Small intestine (tissue), 7 donors: ENCODE data around the gene PLXNC1. TPM values are rescaled to one million over a fixed set of nuclear protein-coding genes. Genes with fewer than 3 reads are reported as not detected.

Experiments
- DNase-seq, 2 donors: peaks; one replicate each; pipeline versions ENCODE4 v3.0.0 to v3.0.0-alpha.2; 2013
- FAIRE-seq: peaks from 2 replicates; lab custom pipeline; 2012; peaks lifted over from hg19 to GRCh38; lab: Jason Lieb, UNC
- H3K27ac ChIP-seq, 3 donors: one replicate each; pipeline ENCODE4 v1.5.1; 2013; ENCODE audit warnings: low read length in 2 of 3, mild to moderate bottlenecking in 2 of 3, control low read depth in 1 of 3, inconsistent platforms in 1 of 3, low read depth in 1 of 3, moderate library complexity in 1 of 3
- H3K27me3 ChIP-seq, 3 donors: one replicate each; pipeline ENCODE4 v1.6.1; 2013; ENCODE audit warnings: low read length in 3 of 3, inconsistent platforms in 1 of 3; ENCODE audit not compliant: control insufficient read depth in 3 of 3, insufficient read depth in 3 of 3
- H3K36me3 ChIP-seq, 3 donors: one replicate each; pipeline ENCODE4 v1.6.1; 2013; ENCODE audit warnings: low read length in 3 of 3, inconsistent platforms in 1 of 3, low read depth in 1 of 3, mild to moderate bottlenecking in 1 of 3, moderate library complexity in 1 of 3; ENCODE audit not compliant: control insufficient read depth in 3 of 3, insufficient read depth in 2 of 3
- H3K4me1 ChIP-seq, 3 donors: one replicate each; pipeline ENCODE4 v1.6.1; 2013; ENCODE audit warnings: low read length in 2 of 3, inconsistent platforms in 1 of 3, low read depth in 1 of 3, mild to moderate bottlenecking in 1 of 3, moderate library complexity in 1 of 3; ENCODE audit not compliant: control insufficient read depth in 3 of 3, insufficient read depth in 2 of 3
- H3K4me3 ChIP-seq, 3 donors: one replicate each; pipeline ENCODE4 v1.5.1; 2013; ENCODE audit warnings: low read length in 3 of 3, control low read depth in 1 of 3, inconsistent platforms in 1 of 3, low read depth in 1 of 3, mild to moderate bottlenecking in 1 of 3, moderate library complexity in 1 of 3
- H3K9me3 ChIP-seq, 2 donors: one replicate each; pipeline ENCODE4 v1.6.1; 2013; ENCODE audit warnings: low read depth in 1 of 2, low read length in 1 of 2; ENCODE audit not compliant: control insufficient read depth in 2 of 2, insufficient read depth in 1 of 2
- WGBS, 3 donors: extraction: QIAGEN DNeasy Blood & Tissue Kit; methylation state at CpG; one replicate each; pipeline ENCODE4 v1.1.7; 2013; 5-methylcytosine and 5-hydroxymethylcytosine counted together
- polyA plus RNA-seq, 4 donors: library from polyadenylated mRNA; stranded (reverse) in 3 of 4; unstranded in 1 of 4; fragments of 200-250 nt in 3 of 4; fragments of 120-200 nt in 1 of 4; gene quantifications; one replicate each; pipeline versions ENCODE4 v1.2.1 to v1.2.3, GENCODE V29; 2013
- donor health status: healthy with polysubstance abuse.
- donor health status: control.
- donor health status: control.
- donor health status: Bipolar disorder and iron deficiency.
- donor health status: healthy.

Gene PLXNC1
- polyA plus RNA-seq, 4 donors, result 0.22 to 20.5 (median 1.2) TPM

DNA sequence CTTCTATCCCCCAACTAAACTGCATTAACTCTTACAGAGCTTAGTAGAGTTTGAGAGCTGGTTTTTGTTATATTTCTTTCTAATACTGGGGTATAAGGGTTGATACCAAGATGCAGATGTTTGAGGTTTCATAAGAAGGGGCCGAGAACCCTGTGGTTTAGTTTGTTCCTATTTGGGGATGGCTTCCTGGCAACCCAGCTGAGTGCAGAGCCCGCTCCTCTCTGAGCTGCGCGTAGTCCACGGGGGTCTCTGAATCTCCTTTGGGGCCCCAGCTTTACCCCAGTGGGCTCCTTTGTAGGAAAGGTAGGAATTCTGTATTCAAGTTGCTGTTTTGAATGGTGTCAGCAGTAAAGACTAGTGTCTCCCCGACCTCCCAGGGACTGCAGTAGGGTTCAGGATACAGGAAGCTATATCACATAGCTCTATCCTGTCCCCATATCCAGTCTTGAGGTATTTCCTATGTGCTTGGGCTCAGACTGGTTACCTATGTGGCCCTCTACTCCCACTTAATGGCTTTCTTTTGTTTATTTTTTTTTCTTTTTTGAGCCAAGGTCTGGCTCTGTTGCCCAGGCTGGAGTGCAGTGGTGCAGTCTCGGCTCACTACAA lies 25.4 kb downstream of the PLXNC1 start:
- no peak for DNase-seq
- Histone ChIP-seq H3K27ac (peak overlapping the region in 1 of 3 donors; percentile 67), H3K9me3 (peaks cover 0 to 6% of the 10 kb centered on the region in 2 donors), H3K4me3 (no peak overlapping the region), H3K36me3 (peaks cover 0 to 14% (median 0%) of the 10 kb centered on the region in 3 donors), H3K27me3 (no peaks in the 10 kb centered on the region), H3K4me1 (peaks cover 0 to 6% (median 0%) of the 10 kb centered on the region in 3 donors)
- 71 to 84% (median 76%) methylated on average over 7 of the region's 7 CpGs for WGBS, 3 donors
- no peak for FAIRE-seq

DNA sequence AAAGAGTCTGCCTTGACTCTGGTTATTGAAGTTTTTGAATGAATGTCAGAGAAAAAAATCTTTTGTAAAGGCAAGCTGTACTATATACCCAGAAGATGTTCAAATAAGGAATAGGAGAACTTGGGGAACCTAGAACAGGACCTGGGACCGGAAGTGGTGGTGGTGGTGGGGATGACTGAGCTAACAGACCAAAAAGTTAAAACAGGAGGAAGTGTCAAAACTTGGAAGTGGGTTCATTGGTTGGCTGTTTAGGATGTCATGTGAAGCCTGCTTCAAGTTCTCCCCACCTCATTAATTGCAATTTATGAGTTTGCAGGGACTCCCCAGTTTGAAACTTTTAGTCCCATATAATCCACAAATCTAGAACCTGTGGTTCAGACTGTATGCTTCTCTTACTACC lies 26.2 kb downstream of the PLXNC1 start:
- no peak overlapping the region for H3K4me3 ChIP-seq
- H3K9me3 ChIP-seq, result peaks cover 0 to 6% of the 10 kb centered on the region in 2 donors
- peaks cover 0 to 5% (median 0%) of the 10 kb centered on the region in 3 donors for H3K4me1 ChIP-seq
- WGBS, 3 donors, result 58 to 80% (median 66%) methylated on average over 1 of the region's 1 CpG
- H3K36me3 ChIP-seq, result peaks cover 0 to 16% (median 0%) of the 10 kb centered on the region in 3 donors
- peak overlapping the region in 1 of 3 donors; percentile 23 for H3K27ac ChIP-seq
- DNase-seq (no peak), FAIRE-seq (no peak)
- no peaks in the 10 kb centered on the region for H3K27me3 ChIP-seq

DNA sequence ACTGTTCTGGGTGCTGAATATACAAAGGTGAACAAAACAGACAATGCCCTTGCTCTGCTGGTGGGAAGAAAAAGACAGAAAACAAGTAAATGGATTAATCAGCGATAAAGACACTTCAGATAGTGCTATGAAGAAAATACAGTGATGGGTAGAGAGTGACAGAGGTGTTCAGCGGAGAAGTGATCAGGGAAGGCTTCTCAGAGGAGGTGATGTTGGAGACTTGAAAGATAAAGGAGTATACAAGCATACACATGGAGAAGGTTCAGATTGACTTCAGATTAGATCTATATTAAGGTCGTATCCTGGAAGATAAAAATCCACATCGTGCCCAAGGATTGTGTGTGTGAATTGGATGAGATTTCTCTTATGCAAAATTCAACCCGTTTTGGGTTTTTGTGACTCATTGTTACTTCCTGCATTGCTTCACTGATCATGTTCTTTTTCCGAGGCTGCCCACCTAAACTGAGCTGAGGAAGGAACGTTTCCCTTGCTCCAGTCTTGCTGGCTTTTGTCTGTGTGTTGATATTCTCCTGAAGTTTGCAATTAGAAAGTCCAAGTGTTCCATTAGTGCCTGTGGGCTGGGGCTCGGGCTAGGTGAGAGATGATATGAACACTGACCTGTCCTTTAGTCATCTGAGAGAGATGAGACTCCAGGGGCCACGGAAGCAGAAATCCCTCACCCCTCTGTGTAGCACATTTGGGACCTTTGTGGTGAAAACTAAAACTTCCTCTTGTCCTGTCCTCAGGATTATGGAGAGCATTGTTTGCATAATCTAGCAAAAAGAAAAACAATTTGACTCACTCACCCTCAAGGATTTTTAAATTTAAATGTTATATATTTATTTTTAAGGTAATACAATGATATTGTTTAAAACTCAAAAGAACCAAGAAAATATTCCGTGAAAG lies 27.6 kb downstream of the PLXNC1 start:
- Histone ChIP-seq H3K27me3 (no peaks in the 10 kb centered on the region), H3K36me3 (peaks cover 0 to 12% (median 0%) of the 10 kb centered on the region in 3 donors), H3K9me3 (peaks cover 0 to 6% of the 10 kb centered on the region in 2 donors), H3K4me1 (peaks cover 0 to 3% (median 0%) of the 10 kb centered on the region in 3 donors), H3K4me3 (no peak overlapping the region), H3K27ac (no peak overlapping the region)
- FAIRE-seq (no peak), DNase-seq (no peak)
- WGBS, 3 donors, result 60 to 68% (median 65%) methylated on average over 10 of the region's 10 CpGs

DNA sequence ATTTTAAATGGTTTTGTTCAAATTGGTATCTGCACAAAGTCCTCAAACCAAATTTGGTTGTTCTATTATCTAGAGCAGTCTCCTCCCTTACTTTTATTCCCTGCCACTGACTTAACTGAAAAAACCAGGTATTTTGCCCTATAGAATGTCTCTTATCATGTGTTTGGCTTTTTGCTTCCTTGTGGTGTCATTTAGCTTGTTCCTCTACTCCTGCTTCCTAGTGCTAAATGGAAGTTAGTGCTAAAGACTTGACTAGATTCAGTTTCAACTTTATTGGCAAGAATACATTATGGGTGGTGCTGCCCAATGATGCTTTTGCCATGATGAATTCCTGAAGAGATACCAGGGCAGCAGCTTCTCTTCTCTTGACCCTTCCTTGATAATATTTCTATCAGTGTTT lies 29.7 kb downstream of the PLXNC1 start:
- Histone ChIP-seq H3K27me3 (no peaks in the 10 kb centered on the region), H3K27ac (no peak overlapping the region), H3K4me1 (peaks cover 0 to 7% (median under 1%) of the 10 kb centered on the region in 3 donors), H3K9me3 (peaks cover 0 to 6% of the 10 kb centered on the region in 2 donors), H3K36me3 (peaks cover 0 to 2% (median 0%) of the 10 kb centered on the region in 3 donors), H3K4me3 (no peak overlapping the region)
- DNase-seq (no peak), FAIRE-seq (no peak)

DNA sequence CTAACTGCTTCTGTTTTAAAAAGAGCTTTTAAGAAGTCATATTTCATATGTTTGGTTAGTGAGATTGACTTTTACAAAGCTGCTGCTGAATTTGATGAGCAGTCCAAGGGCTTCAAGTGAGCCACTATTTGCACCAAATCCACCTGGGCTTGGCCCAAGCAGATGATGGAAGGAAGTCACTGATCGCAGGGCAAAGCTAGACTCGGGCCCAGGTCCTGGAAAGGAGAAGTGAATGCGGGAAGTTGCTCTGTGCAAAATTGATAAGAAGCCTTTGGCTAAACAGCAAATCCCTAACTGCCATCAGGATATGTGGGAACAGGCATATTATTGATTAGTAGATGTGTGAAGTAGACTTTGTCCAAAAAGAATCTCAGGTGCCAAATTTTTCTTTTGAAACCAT lies 30.5 kb downstream of the PLXNC1 start:
- FAIRE-seq (no peak), DNase-seq (no peak)
- H3K27ac ChIP-seq, result no peak overlapping the region
- peaks cover 3 to 14% (median 3%) of the 10 kb centered on the region in 3 donors for H3K4me1 ChIP-seq
- H3K27me3 ChIP-seq, result no peaks in the 10 kb centered on the region
- H3K9me3 ChIP-seq, result peaks cover 0 to 6% of the 10 kb centered on the region in 2 donors
- H3K36me3 ChIP-seq, result peaks cover 0 to 2% (median 0%) of the 10 kb centered on the region in 3 donors
- 67 to 79% (median 69%) methylated on average over 3 of the region's 3 CpGs for WGBS, 3 donors
- no peak overlapping the region for H3K4me3 ChIP-seq

GRCh38 chr12:94179723-94180122 lies 31.3 kb downstream of the PLXNC1 start:
- WGBS, 3 donors, result 66 to 99% (median 68%) methylated on average over 3 of the region's 3 CpGs
- FAIRE-seq (no peak), DNase-seq (no peak)

GRCh38 chr12:94180558-94181296 lies 32.4 kb downstream of the PLXNC1 start:
- 66 to 77% (median 72%) methylated on average over 6 of the region's 6 CpGs for WGBS, 3 donors
- Histone ChIP-seq H3K4me3 (no peak overlapping the region), H3K4me1 (peaks cover 3 to 21% (median 3%) of the 10 kb centered on the region in 3 donors), H3K9me3 (peaks cover 0 to 6% of the 10 kb centered on the region in 2 donors), H3K27ac (no peak overlapping the region), H3K36me3 (peaks cover 0 to 5% (median 0%) of the 10 kb centered on the region in 3 donors), H3K27me3 (no peaks in the 10 kb centered on the region)
- DNase-seq (no peak), FAIRE-seq (no peak)

More at GRCh38 chr12:94179723-94180122, 31.3 kb downstream of the PLXNC1 start:
- Histone ChIP-seq H3K27me3 (no peaks in the 10 kb centered on the region), H3K27ac (no peak overlapping the region), H3K36me3 (peaks cover 0 to 2% (median 0%) of the 10 kb centered on the region in 3 donors), H3K4me1 (peaks cover 3 to 17% (median 3%) of the 10 kb centered on the region in 3 donors), H3K4me3 (no peak overlapping the region), H3K9me3 (peaks cover 0 to 6% of the 10 kb centered on the region in 2 donors)
